GM10266 (cell line): ENCODE results near the gene ACE2.

Experiments
- DNase-seq: peaks from one replicate; pipeline ENCODE4 v3.0.0; 2012; ENCODE audit errors: extremely low spot score
- CTCF ChIP-seq: IDR thresholded peaks from 2 replicates; pipeline ENCODE4 v1.5.1; 2012; ENCODE audit warnings: mild to moderate bottlenecking, low read depth; ENCODE audit not compliant: control insufficient read depth, insufficient read depth; ENCODE audit errors: missing control alignments

Gene ACE2

GRCh38 chrX:15512401-15512965 lies 88.3 kb downstream of the ACE2 start:
- no peak for DNase-seq
- TF ChIP-seq CTCF: no peak

GRCh38 chrX:15511563-15511962 lies 89.2 kb downstream of the ACE2 start:
- no peak for DNase-seq
- no peak for TF ChIP-seq CTCF
